SU-DHL-6 (cell line): ENCODE measurements around the gene TNFRSF12A.

Experiments
- CTCF ChIP-seq: fragments of 200-600 bp; sonication (generic); IDR thresholded peaks from one replicate; pipeline ENCODE4 v1.5.1; 2017; ENCODE audit warnings: antibody characterized with exemption, mild to moderate bottlenecking, low read length, moderate library complexity; ENCODE audit not compliant: insufficient read depth, poor library complexity, severe bottlenecking
- EZH2phosphoT487 ChIP-seq: fragments of 200-600 bp; sonication (generic), shearing (Covaris generic); conservative IDR thresholded peaks from 2 replicates; pipeline ENCODE4 v1.6.1; 2018; ENCODE audit warnings: mild to moderate bottlenecking, antibody characterized with exemption, low read length, moderate library complexity, mixed read lengths

DNA sequence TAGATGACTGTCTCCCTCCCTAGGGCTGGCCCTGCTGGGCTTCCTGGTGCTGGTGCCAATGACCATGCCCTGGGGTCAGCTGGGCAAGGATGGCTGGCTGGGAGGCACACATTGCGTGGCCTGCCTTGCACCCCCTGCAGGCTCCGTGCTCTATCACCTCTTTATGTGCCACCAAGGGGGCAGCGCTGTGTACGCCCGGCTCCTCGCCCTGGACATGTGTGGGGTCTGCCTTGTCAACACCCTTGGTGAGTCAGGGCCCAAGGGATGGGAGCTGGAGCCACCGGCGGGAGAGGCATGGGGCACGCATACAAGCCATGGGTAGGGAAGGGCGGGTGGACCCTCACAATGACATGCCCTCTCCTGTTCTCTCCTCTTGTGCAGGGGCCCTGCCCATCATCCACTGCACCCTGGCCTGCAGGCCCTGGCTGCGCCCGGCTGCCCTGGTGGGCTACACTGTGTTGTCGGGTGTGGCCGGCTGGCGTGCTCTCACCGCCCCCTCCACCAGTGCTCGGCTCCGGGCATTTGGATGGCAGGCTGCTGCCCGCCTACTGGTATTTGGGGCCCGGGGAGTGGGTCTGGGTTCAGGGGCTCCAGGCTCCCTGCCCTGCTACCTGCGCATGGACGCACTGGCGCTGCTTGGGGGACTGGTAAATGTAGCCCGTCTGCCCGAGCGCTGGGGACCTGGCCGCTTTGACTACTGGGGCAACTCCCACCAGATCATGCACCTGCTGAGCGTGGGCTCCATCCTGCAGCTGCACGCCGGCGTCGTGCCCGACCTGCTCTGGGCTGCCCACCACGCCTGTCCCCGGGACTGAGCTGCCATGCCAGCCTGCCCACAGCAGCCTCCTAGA is 48.8 kb upstream of the TNFRSF12A start:
- TF ChIP-seq CTCF (no peak), EZH2phosphoT487 (no peak)
